ENCODE results near the gene LRMDA.

Gene LRMDA

GRCh38 chr10:75980419-75981002 lies 549.1 kb downstream of the LRMDA start:
- H3K9me3 ChIP-seq (ENCODE audit: control insufficient read depth, insufficient read depth, low read length): no peaks in the 10 kb centered on the region
- DNase-seq (ENCODE audit: low read depth, low spot score): no peak
- no peak overlapping the region for H3K4me3 ChIP-seq (ENCODE audit: low read length)
- no CpG with 5 or more reads among the region's 6 CpGs for WGBS (ENCODE audit: insufficient coverage, insufficient read length)
- no peaks in the 10 kb centered on the region for H3K36me3 ChIP-seq (ENCODE audit: control insufficient read depth, insufficient read depth, low read length)
- no peaks in the 10 kb centered on the region for H3K4me1 ChIP-seq (ENCODE audit: control insufficient read depth, insufficient read depth, low read length)
- H3K27me3 ChIP-seq (ENCODE audit: control insufficient read depth, insufficient read depth, low read length): no peaks in the 10 kb centered on the region
- H3K27ac ChIP-seq (ENCODE audit: low read length): no peak overlapping the region

GRCh38 chr10:75982611-75983369 lies 551.4 kb downstream of the LRMDA start:
- Histone ChIP-seq H3K4me1 (ENCODE audit: control insufficient read depth, insufficient read depth, low read length) (no peaks in the 10 kb centered on the region), H3K27ac (ENCODE audit: low read length) (no peak overlapping the region), H3K36me3 (ENCODE audit: control insufficient read depth, insufficient read depth, low read length) (no peaks in the 10 kb centered on the region), H3K27me3 (ENCODE audit: control insufficient read depth, insufficient read depth, low read length) (no peaks in the 10 kb centered on the region; the same call in 1 of the 2 replicates), H3K4me3 (ENCODE audit: low read length) (no peak overlapping the region), H3K9me3 (ENCODE audit: control insufficient read depth, insufficient read depth, low read length) (no peaks in the 10 kb centered on the region)
- DNase-seq (ENCODE audit: low read depth, low spot score): no peak
- WGBS (ENCODE audit: insufficient coverage, insufficient read length): no CpG with 5 or more reads among the region's 5 CpGs

GRCh38 chr10:75984067-75984466 lies 552.6 kb downstream of the LRMDA start:
- H3K27me3 ChIP-seq (ENCODE audit: control insufficient read depth, insufficient read depth, low read length): no peaks in the 10 kb centered on the region; the same call in 1 of the 2 replicates
- no peaks in the 10 kb centered on the region for H3K4me1 ChIP-seq (ENCODE audit: control insufficient read depth, insufficient read depth, low read length)
- no CpG with 5 or more reads among the region's 7 CpGs for WGBS (ENCODE audit: insufficient coverage, insufficient read length)
- H3K27ac ChIP-seq (ENCODE audit: low read length): no peak overlapping the region
- no peak for DNase-seq (ENCODE audit: low read depth, low spot score)
- H3K36me3 ChIP-seq (ENCODE audit: control insufficient read depth, insufficient read depth, low read length): no peaks in the 10 kb centered on the region
- H3K9me3 ChIP-seq (ENCODE audit: control insufficient read depth, insufficient read depth, low read length): no peaks in the 10 kb centered on the region
- no peak overlapping the region for H3K4me3 ChIP-seq (ENCODE audit: low read length)

GRCh38 chr10:75987616-75988015 lies 556.2 kb downstream of the LRMDA start:
- no peaks in the 10 kb centered on the region for H3K4me1 ChIP-seq (ENCODE audit: control insufficient read depth, insufficient read depth, low read length)
- no peaks in the 10 kb centered on the region for H3K9me3 ChIP-seq (ENCODE audit: control insufficient read depth, insufficient read depth, low read length)
- no peaks in the 10 kb centered on the region for H3K36me3 ChIP-seq (ENCODE audit: control insufficient read depth, insufficient read depth, low read length)
- no peak overlapping the region for H3K27ac ChIP-seq (ENCODE audit: low read length)
- H3K4me3 ChIP-seq (ENCODE audit: low read length): no peak overlapping the region
- DNase-seq (ENCODE audit: low read depth, low spot score): no peak
- H3K27me3 ChIP-seq (ENCODE audit: control insufficient read depth, insufficient read depth, low read length): no peaks in the 10 kb centered on the region; the same call in 1 of the 2 replicates
- no CpG with 5 or more reads among the region's 1 CpG for WGBS (ENCODE audit: insufficient coverage, insufficient read length)

- Histone ChIP-seq H3K27ac (ENCODE audit: low read length) (no peak overlapping the region), H3K36me3 (ENCODE audit: control insufficient read depth, insufficient read depth, low read length) (no peaks in the 10 kb centered on the region)
- WGBS (ENCODE audit: insufficient coverage, insufficient read length): no CpG with 5 or more reads among the region's 9 CpGs
These were observed 563.1 kb downstream of the LRMDA start for GRCh38 chr10:75994357-75995040.

GRCh38 chr10:75995041-75995430 lies 563.6 kb downstream of the LRMDA start:
- Histone ChIP-seq H3K4me1 (ENCODE audit: control insufficient read depth, insufficient read depth, low read length) (no peaks in the 10 kb centered on the region), H3K36me3 (ENCODE audit: control insufficient read depth, insufficient read depth, low read length) (no peaks in the 10 kb centered on the region), H3K4me3 (ENCODE audit: low read length) (no peak overlapping the region), H3K27ac (ENCODE audit: low read length) (no peak overlapping the region), H3K9me3 (ENCODE audit: control insufficient read depth, insufficient read depth, low read length) (no peaks in the 10 kb centered on the region), H3K27me3 (ENCODE audit: control insufficient read depth, insufficient read depth, low read length) (no peaks in the 10 kb centered on the region)
- DNase-seq (ENCODE audit: low read depth, low spot score): no peak
- WGBS (ENCODE audit: insufficient coverage, insufficient read length): no CpG with 5 or more reads among the region's 1 CpG

More at GRCh38 chr10:75994357-75995040, 563.1 kb downstream of the LRMDA start:
- H3K27me3 ChIP-seq (ENCODE audit: control insufficient read depth, insufficient read depth, low read length): no peaks in the 10 kb centered on the region
- H3K4me1 ChIP-seq (ENCODE audit: control insufficient read depth, insufficient read depth, low read length): no peaks in the 10 kb centered on the region
- H3K9me3 ChIP-seq (ENCODE audit: control insufficient read depth, insufficient read depth, low read length): no peaks in the 10 kb centered on the region
- H3K4me3 ChIP-seq (ENCODE audit: low read length): no peak overlapping the region
- no peak for DNase-seq (ENCODE audit: low read depth, low spot score)

GRCh38 chr10:75995720-75996119 lies 564.3 kb downstream of the LRMDA start:
- no peaks in the 10 kb centered on the region for H3K36me3 ChIP-seq (ENCODE audit: control insufficient read depth, insufficient read depth, low read length)
- DNase-seq (ENCODE audit: low read depth, low spot score): no peak
- no peak overlapping the region for H3K27ac ChIP-seq (ENCODE audit: low read length)
- no CpG with 5 or more reads among the region's 1 CpG for WGBS (ENCODE audit: insufficient coverage, insufficient read length)
- H3K9me3 ChIP-seq (ENCODE audit: control insufficient read depth, insufficient read depth, low read length): no peaks in the 10 kb centered on the region
- no peaks in the 10 kb centered on the region for H3K4me1 ChIP-seq (ENCODE audit: control insufficient read depth, insufficient read depth, low read length)
- no peaks in the 10 kb centered on the region for H3K27me3 ChIP-seq (ENCODE audit: control insufficient read depth, insufficient read depth, low read length)
- no peak overlapping the region for H3K4me3 ChIP-seq (ENCODE audit: low read length)

GRCh38 chr10:75999001-75999400 lies 567.6 kb downstream of the LRMDA start:
- Histone ChIP-seq H3K36me3 (ENCODE audit: control insufficient read depth, insufficient read depth, low read length) (no peaks in the 10 kb centered on the region), H3K9me3 (ENCODE audit: control insufficient read depth, insufficient read depth, low read length) (no peaks in the 10 kb centered on the region), H3K27me3 (ENCODE audit: control insufficient read depth, insufficient read depth, low read length) (no peaks in the 10 kb centered on the region), H3K4me1 (ENCODE audit: control insufficient read depth, insufficient read depth, low read length) (no peaks in the 10 kb centered on the region), H3K27ac (ENCODE audit: low read length) (no peak overlapping the region), H3K4me3 (ENCODE audit: low read length) (no peak overlapping the region)
- no peak for DNase-seq (ENCODE audit: low read depth, low spot score)
- WGBS (ENCODE audit: insufficient coverage, insufficient read length): no CpG with 5 or more reads among the region's 2 CpGs

GRCh38 chr10:75999515-76000209 lies 568.2 kb downstream of the LRMDA start:
- H3K4me1 ChIP-seq (ENCODE audit: control insufficient read depth, insufficient read depth, low read length): no peaks in the 10 kb centered on the region
- WGBS (ENCODE audit: insufficient coverage, insufficient read length): 100% methylated on average over 2 of the region's 7 CpGs
- no peak overlapping the region for H3K27ac ChIP-seq (ENCODE audit: low read length)
- H3K4me3 ChIP-seq (ENCODE audit: low read length): no peak overlapping the region
- no peak for DNase-seq (ENCODE audit: low read depth, low spot score)
- H3K27me3 ChIP-seq (ENCODE audit: control insufficient read depth, insufficient read depth, low read length): no peaks in the 10 kb centered on the region
- H3K9me3 ChIP-seq (ENCODE audit: control insufficient read depth, insufficient read depth, low read length): no peaks in the 10 kb centered on the region
- H3K36me3 ChIP-seq (ENCODE audit: control insufficient read depth, insufficient read depth, low read length): no peaks in the 10 kb centered on the region

- H3K9me3 ChIP-seq (ENCODE audit: control insufficient read depth, insufficient read depth, low read length): no peaks in the 10 kb centered on the region
- no peak for DNase-seq (ENCODE audit: low read depth, low spot score)
- WGBS (ENCODE audit: insufficient coverage, insufficient read length): no CpG with 5 or more reads among the region's 5 CpGs
These were observed 569.1 kb downstream of the LRMDA start for GRCh38 chr10:76000550-76000949.

More at GRCh38 chr10:76000550-76000949, 569.1 kb downstream of the LRMDA start:
- H3K4me3 ChIP-seq (ENCODE audit: low read length): no peak overlapping the region
- H3K36me3 ChIP-seq (ENCODE audit: control insufficient read depth, insufficient read depth, low read length): no peaks in the 10 kb centered on the region
- no peaks in the 10 kb centered on the region for H3K4me1 ChIP-seq (ENCODE audit: control insufficient read depth, insufficient read depth, low read length)
- H3K27me3 ChIP-seq (ENCODE audit: control insufficient read depth, insufficient read depth, low read length): no peaks in the 10 kb centered on the region
- no peak overlapping the region for H3K27ac ChIP-seq (ENCODE audit: low read length)

All from iPS DF 6.9 (cell line).